HG03565 (cell line): ENCODE measurements around the gene GMPPA.
A peak's percentile ranks its signal among the peaks of the same experiment; 100 is the strongest.

Experiments used
- ATAC-seq: cut with Tn5 transposase; IDR thresholded peaks from one replicate; pipeline ENCODE4 v1.9.1; 2021; ENCODE audit warnings: mild to moderate bottlenecking, moderate library complexity; ENCODE audit not compliant: unreplicated experiment

Gene GMPPA

DNA sequence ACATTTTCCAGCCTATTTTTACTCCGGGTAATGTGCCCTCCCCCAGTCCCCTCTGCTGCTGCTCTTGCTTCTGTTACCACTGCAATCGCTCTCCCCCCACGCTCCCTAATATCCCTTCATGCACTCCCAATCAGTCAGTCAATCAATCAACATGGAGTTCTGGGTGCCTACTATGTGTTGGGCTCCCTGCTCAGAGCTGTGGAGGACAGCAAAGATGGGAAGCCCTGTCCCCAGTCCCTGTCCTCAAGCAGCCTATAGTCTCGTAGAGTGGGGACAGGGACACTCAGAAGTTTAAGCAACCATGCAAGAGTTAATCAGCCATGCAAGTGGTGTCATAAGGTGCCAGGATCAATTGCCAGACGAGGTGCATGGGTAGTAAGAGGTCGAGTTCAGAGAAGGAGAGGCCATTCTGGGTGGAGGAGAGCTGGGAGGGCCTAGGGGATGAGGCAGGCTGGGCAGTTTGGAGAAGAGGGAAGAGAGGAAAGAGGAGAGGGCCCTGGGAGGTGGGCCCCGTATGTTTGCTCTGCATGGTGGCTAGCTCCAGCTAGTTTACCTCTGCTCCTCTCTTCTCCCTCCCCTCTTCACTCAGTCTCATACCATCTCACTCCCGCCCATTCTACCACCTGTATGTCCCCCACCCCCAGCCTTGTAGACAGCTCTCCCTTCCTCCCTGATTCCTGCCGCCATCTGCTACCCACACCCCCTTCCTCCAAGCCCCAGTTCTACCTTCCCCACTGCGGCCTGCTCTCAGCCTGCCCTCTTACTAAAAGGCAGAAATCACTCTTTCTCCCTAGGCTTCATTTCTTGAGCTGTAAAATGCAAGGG is 19.5 kb downstream of the GMPPA start:
- ATAC-seq = no peak

DNA sequence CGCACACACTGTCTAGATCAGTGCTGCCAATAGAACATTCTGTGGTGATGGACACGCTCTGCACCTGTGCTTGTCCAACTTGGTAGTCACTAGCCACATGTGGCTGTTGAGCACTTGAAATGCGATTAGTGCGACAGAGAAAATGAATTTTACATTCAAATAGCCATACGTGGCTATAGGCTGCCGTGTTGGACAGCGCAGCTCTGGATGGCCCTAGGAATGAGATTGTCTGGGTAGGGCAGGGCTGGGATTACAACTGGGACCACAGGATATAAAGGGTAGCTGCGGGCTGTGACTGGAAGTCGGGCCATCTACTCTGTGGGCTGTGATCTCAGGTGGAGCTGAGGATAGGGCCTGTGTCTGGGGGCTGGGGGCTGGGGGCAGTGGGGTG is 20.8 kb downstream of the GMPPA start:
- ATAC-seq = no peak

DNA sequence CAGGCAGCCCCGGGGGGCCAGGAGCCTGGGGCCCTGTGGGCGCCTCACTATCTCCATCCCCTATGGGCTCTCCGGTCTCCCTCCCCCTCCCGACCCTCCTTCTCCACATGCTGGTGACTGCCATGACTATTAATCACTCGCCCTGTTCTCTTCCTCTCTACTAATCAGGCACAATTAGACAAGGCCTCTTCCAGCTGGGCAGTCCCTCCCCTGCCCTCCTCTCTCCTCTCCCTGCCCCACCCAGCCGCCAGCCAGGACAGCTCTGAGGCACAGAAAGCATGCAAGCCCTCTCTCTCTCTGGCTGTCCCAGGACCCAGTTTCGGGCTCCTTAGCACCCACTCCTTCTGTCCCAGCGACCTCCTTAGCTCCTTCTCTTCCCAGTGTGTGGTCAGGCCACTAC is 21.4 kb downstream of the GMPPA start:
- no peak for ATAC-seq

DNA sequence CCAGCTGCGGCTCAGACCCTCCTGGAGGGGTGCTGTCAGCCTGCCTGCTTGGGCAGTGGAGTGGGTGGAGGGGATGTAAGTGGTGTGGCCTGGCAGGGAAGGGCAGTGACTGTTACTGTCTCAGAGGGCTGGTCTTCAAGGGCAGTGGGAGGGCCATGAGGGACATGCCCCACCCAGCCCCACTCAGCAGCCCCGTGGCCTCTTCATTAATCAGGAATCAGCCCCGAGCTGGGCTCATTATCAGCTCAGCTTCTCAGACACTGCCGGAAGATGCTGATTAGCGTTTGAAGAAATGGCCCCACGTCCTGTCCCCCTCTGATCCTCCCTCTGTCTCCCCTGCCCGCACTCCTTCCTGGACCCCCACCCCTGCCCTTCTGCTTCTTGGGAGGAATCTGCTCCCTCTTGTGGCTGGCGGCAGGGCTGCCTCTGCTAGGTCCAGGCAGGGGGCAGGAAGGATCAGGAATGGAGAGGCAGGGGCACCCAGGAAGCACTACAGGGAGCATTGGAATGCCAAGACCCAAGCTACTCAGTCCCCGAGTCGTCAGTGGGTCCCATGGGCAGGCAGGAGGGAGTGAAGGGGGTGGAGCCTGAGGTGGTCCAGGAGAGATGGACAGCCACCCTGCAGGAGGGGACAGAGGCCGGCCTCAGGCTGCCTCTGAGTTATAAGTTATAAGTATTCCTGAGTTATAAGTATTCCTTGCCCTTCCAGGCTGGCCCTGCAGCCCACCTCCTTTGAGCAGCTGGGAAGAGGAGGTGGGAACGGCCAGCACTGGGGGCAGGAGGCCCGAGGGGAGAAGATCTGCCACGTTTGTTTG is 22.6 kb downstream of the GMPPA start:
- no peak for ATAC-seq

DNA sequence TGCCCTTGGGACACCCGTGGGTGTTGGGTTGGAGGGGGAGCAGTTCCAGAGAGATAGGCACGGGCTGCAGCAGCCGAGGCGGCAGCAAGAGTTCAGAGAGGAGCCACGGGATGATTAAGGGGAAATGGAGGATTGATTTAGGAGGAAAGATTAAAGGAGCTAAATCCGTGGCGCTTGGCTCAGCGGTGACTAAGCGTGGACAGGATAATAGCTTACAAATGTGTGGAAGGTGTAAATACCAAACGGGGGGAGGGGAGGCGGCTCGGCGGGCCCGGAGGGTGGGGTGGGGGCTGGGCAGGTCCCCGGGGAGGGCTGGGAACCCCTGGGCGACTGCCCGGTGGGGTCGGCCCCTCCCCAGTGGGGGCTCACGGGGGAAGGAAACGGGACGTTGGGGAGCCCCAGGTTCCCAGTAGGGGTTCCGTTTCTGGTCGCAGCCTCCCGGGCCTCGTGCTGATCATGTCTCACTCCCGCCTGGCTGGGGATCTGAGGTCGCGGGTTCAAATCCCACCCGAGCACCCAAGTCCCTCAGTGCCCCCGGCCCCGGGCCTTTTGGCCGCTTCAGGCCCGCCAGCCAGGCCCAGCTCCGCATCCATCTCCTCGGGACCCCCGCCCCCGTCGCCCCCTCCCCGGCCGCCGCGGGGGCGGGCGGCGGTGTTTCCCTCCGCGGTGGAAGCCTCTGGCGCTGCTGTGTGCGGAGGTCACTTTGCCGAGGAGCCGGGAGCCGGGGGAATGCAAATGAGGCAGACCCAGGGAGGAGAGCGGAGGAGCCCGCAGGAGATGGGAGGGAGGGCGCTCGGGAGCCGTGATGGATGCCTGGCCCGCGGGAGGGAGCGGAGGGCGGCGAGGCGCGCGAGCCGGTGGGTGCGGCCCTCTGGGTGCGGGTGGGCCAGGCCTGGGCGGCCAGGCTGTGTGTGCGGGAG is 23.7 kb downstream of the GMPPA start:
- no peak for ATAC-seq

DNA sequence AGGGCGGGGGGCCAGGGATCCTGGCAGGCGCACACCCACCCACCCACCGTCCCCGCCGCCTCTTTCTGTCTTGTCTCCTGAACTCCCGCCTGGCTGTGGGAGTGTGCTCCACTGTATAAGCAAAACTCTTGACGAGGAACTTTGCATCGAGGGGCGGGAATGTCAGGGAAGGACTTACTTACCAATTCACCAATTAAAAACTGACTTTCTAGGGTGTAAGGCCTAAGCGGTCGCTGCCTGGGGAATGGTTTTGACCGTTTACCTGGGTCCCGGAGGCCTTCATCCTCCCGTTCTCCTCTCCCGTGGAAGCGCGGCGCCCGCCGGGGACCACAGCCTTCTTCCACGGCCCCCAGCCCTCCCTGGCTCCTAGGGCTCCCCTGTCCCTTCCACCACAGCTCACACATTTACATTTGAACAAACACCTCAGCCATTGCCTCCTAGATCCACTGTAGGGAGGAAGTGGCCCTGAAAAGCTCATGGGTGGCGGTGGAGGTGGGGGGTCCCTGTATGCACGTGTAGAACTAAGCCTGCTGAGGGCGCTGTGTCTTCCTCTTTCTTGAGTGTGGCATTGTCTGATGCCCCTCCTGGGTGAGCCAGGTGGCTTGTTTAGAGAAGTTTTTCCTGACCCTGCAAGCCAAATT is 24.5 kb downstream of the GMPPA start:
- ATAC-seq = no peak

DNA sequence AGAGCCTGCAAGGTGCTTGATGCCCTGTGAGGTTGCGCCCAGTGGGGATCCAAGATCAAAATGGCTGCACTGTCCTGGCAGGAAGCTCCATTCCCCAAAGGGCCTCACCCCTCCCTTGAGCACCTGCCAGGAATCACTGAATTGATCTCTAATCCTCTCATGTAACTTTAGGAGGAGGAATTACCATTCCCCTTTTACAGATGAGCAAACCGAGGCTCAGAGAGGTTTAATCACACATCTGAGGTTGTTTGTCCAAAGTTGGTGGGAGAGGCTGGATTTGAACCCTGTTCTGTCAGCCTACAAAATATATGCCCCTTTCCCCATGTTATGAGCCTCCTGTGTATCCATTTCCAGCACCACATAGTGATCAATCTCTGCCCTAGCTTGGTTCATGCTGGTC is 26.1 kb downstream of the GMPPA start:
- ATAC-seq = no peak

DNA sequence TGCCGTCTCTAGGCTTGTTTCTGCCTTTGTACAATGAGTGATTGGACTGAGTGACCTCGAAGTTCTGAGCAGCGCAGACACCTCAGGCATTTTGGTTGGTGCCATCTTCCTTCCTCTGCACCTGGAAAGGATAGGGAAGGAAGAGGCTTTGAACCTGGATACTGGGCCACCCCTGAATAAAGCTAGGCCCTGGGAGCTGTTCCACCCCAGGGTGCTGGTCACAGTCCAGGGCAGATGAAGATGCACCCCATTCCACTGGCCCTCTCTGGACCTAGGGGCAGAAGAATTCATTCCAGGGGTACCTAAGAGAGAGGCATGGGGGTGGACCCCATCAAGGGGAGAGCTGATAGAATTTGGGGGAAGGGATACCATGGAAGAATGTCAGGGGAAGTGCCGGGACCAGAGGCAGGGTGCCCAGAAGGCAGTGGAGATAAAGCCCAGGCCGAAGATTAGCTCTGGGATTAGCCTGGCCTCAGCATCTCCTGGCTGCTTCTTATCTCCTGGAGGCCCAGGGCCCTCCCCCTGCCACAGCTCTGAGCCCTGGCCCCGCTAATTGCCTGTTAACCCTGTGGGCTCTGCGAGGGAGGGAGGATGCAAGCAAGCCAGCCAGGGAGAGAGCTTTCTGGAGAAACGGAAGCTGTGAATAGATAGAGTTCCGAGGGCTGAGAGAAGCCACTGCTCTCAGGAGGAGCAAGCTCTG is 27.0 kb downstream of the GMPPA start:
- no peak for ATAC-seq

DNA sequence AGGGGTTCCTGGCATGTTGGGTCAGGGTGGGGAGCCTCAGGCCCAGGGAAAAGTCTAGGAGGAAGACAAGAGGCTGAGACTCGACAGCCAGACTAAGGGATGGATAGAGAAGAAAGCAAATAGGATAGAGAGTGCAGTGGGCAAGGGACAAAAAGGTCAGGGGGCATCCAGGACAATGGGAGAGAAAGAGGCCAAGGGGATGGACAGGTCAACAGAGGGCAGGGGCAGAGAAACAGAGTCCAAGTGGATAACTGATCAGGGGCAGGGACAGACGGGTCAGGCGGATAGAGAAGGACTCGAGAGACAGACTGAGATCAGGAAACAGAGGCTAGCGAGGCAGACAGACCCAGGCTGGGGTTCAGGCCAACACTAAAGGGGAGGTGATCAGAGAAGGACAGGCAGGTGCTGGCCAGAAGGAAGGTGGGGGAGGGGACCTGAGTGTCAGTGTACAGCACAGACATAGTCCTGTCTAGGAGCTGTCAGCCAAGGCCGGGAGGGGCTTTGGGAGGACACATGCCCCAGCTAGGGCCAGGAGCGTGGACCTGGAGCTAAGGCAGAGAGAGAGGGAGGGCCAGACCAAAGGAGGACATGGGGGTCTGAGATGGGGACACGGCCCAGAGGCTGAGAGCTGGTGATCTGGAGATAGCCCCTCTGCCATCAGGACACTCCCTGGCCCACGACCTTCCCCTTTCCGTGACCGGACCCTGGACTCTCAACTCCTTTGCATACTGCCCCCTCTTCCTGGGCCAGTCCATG is 27.8 kb downstream of the GMPPA start:
- no peak for ATAC-seq

DNA sequence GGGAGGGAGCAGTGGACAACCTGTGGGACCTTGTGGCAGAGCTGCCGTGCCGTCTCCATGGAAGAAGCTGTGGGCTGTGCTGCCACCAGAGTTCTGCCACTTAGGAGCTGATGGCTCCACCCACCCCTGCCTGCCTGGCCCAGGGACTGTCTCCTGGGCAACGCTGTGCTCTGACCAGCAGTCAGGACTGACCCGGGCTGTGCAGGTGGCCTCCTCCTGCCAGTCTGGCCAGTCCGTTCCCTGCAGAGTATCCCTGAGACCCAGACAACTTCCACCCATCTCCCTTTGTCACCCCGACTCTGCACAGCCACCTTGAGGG is 28.3 kb downstream of the GMPPA start:
- no peak for ATAC-seq

DNA sequence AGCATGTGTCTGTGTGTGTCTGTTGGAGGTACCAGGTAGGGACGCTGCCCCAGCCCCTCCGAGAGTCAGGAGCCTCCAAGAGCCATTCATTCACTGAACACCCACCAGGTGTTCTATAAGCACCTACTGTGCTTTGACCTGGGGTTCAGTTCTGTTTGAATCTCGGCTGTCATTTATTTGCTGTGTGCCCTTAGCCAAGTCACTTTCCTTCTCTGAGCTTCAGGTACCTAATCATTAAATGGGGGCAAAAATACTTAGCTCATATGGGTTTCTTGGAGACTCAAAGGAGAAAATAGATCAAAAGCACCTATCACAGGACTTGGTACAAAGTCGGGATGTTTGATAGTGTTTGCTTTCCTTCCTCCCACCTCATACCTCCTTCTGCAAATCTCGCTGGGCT is 28.8 kb downstream of the GMPPA start:
- ATAC-seq = no peak

DNA sequence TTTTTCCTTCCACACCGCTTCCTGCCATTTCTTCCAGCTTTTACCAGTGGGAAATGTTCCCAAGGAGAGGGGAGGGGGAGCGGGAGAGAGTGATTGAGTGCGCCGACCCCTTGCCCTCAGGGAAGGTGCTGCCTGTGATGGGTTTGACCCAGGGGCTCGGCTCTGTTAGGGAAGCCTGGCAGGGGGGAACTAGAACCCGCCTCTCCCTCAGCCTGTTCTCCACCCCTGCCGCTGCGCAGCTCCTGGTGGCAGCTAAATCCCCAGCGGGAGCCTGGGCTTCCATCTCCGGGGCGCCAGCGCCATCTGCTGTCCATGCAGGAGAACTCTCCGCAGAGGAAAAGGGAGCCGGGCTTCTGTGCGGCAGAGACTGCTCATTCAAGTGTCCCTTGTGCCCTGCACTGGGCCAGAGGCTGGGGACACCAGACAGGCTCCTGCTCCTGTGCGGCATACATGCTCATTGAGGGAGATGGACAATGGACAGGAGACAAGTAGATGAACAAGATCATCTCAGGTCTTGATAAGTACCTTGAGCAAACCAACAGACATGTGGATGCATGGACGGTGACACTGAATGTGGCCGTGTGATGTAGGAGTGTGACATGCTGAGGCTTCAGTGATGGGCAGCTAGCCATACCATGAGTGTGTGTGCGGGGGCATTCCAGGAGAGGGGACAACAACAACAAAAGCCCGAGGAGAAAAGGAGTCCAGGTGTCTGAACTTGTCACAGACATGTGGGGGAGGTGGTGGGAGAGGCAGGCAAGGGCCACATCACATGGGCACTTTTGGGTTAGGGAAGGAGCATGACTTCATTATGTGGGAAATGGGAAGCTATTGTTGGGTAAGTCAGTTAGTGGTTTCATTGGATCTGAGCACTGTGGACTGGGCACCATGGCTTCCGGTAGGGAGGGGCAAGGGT is 31.6 kb downstream of the GMPPA start:
- ATAC-seq = peak; percentile 87

DNA sequence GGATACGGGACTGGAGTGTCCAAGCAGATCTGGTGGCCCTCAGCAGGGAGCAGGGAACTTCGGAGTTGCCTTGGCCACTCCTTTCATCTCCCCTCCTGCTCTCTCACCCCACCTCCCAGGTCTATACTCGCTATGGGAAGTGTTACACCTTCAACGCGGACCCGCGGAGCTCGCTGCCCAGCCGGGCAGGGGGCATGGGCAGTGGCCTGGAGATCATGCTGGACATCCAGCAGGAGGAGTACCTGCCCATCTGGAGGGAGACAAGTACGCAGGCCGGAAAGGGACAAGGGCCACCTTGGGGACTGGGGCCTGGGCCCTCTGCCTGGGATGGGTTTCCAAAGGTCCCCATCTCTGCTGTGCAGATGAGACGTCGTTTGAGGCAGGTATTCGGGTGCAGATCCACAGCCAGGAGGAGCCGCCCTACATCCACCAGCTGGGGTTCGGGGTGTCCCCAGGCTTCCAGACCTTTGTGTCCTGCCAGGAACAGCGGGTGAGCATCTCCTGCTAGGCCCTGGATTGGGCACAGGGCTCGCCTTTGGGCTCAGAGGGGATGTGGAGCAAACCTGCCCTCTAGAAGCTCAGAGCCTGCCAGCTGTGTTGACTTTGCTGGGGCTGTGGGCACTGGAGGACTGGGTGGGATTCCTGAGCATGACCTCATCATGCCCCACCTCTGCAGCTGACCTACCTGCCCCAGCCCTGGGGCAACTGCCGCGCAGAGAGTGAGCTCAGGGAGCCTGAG is 33.1 kb downstream of the GMPPA start:
- ATAC-seq = no peak

DNA sequence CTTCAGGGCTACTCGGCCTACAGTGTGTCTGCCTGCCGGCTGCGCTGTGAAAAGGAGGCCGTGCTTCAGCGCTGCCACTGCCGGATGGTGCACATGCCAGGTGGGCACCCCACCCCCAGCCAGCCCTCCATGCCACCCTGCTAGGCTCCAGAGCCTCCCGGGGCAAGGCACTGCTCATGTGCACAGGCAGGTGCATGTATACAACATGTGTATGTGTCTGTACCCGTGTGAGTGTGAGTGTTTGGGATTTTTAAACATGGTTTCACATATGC is 33.6 kb downstream of the GMPPA start:
- ATAC-seq = no peak

DNA sequence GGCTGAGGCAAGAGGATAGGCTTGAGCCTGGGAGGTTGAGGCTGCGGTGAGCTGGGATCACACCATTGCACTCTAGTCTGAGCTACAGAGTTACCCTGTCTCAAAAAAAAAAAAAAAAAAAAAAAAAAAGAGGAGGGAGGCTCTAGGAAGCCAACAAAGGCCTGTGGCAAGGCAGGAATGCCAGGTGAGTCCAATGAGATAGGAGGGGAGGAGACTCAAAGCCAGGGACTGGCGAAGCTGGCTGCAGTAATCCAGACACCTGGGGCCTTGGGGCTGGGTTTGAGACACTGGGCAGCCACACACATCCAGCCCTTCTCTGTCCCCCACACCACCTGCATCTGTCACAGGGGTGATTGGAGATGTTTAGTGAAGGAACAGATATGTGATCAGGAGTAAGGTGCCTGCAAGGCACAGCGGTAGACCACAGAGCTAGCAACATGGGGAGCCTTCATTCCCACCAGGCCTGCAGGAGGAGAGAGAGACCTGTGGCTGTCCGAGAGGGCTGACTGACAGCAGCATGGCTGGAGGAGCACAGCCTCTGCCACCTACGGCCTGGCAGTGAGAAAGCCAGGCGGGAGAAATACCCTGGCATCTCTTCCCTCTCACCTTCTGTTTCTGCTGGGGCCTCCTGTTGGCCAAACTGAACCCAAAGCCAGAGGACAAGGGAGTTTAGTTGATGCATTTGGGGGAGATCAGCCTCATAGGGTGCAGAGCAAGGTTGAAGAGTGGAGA is 35.4 kb downstream of the GMPPA start:
- no peak for ATAC-seq

DNA sequence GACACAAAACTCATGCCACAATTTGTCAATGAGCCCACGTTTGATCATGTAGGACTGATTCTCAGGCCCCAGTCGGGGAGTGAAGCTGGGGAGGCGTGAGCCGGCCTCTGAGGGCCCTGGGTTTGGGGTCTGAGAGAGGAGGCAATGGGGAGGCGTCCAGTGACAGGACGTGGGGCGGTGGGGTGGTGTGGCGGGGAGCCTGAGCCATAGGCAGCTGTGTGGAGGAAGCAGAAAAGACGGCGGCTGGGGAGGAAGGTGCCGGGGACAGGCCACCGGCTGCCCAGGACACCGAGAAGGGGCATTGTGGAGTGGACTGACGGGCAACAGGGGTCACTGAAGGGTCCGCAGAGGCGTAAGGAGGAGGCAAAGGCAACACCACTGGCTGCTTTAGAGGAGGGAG is 37.7 kb downstream of the GMPPA start:
- no peak for ATAC-seq

DNA sequence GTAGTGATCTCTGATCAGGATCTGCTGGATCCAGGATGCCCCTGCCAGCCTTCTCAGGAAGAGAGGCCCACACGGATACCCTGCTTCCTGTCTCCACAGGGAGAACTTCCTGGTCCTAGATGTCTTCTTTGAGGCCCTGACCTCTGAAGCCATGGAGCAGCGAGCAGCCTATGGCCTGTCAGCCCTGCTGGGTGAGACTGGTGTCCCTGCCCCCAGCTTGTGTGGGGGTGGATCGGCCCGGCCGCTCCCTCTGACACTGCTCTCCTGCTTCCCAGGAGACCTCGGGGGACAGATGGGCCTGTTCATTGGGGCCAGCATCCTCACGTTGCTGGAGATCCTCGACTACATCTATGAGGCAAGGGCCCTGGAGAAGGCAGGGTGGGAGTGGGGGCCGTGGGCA is 38.3 kb downstream of the GMPPA start:
- ATAC-seq = no peak
